Lower lobe of right lung (tissue), 2 donors: ENCODE measurements around the gene TRANK1. TPM values are rescaled to one million over a fixed set of nuclear protein-coding genes. Genes with fewer than 3 reads are reported as not detected.
"Not testable (repeated sequence)": the region's sequence is repeated elsewhere in the genome, so short reads cannot be mapped to it uniquely, and the experiment has no call there.

Source experiments
- ATAC-seq, 2 donors: fragments of 200-7000 bp; cut with Tn5 transposase; one replicate each; pipeline ENCODE4 v1.9.1; 2020 to 2022; ENCODE audit warnings: mild to moderate bottlenecking in 2 of 2, moderate library complexity in 2 of 2
- DNase-seq: peaks from one replicate; pipeline ENCODE4 v3.0.0-alpha.2; 2020
- H3K27ac ChIP-seq: fragments of 200-600 bp; one replicate; pipeline ENCODE4 v1.8.0; 2022
- H3K27me3 ChIP-seq: fragments of 200-600 bp; one replicate; pipeline ENCODE4 v1.8.0; 2022; ENCODE audit warnings: low read depth
- H3K36me3 ChIP-seq: fragments of 200-600 bp; one replicate; pipeline ENCODE4 v1.8.0; 2022; ENCODE audit warnings: mild to moderate bottlenecking
- H3K4me1 ChIP-seq: fragments of 200-600 bp; one replicate; pipeline ENCODE4 v1.8.0; 2022
- H3K4me3 ChIP-seq: fragments of 200-600 bp; one replicate; pipeline ENCODE4 v1.8.0; 2022; ENCODE audit warnings: mild to moderate bottlenecking
- H3K9me3 ChIP-seq: fragments of 200-600 bp; one replicate; pipeline ENCODE4 v1.8.0; 2022
- CTCF ChIP-seq: fragments of 200-600 bp; IDR thresholded peaks from one replicate; pipeline ENCODE4 v1.8.0; 2022; ENCODE audit warnings: antibody characterized with exemption, mild to moderate bottlenecking
- intact Hi-C: fragments of 100-400 bp; cut with DNase I; formaldehyde crosslinking; loops from one replicate; pipeline ENCODE4 v1.11.0; 2022
- total RNA-seq: library from RNA; stranded (reverse); fragmentation: NEBNext Ultra II Directional; extraction: Animal tissue kit (Norgen Biotek cat#: 25700); gene quantifications from one replicate; pipeline ENCODE4 v1.2.1, GENCODE V29; 2021
- donor health status: DM: no; HTN: yes; CAD: no; lungs with severe emphysema.

TRANK1 gene
- total RNA-seq, 1 donor from 2014 or later, result 36.9 TPM

GRCh38 chr3:36964331-36964730 is 19.5 kb upstream of the TRANK1 start:
- Histone ChIP-seq H3K9me3 (no peaks in the 10 kb centered on the region), H3K27ac (no peak overlapping the region), H3K27me3 (no peaks in the 10 kb centered on the region), H3K4me1 (peaks cover 16% of the 10 kb centered on the region), H3K4me3 (no peak overlapping the region), H3K36me3 (no peaks in the 10 kb centered on the region)
- intact Hi-C loops, result no loop called here
- DNase-seq, result no peak
- TF ChIP-seq CTCF, result no peak
- ATAC-seq, result no peak

DNA sequence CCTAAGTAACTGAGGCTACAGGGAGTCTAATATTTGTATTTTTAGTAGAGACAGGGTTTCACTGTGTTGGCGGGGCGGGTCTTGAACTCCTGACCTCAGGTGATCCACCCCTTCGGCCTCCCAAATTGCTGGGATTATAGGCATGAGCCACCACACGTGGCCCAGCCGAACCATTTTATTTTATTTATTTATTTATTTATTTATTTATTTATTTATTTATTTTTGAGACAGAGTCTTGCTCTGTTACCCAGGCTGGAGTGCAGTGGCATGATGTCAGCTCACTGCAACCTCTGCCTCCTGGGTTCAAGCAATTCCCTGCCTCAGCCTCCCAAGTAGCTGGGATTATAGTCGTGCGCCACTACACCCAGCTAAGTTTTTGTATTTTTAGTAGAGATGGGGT is 18.2 kb upstream of the TRANK1 start:
- H3K4me3 ChIP-seq, H3K27ac ChIP-seq, intact Hi-C loops, H3K36me3 ChIP-seq, H3K9me3 ChIP-seq, H3K27me3 ChIP-seq, DNase-seq, ATAC-seq: not testable (repeated sequence)
- peaks cover 30% of the 10 kb centered on the region for H3K4me1 ChIP-seq

GRCh38 chr3:36960502-36960901 is 15.6 kb upstream of the TRANK1 start:
- Histone ChIP-seq H3K27me3 (no peaks in the 10 kb centered on the region), H3K9me3 (no peaks in the 10 kb centered on the region), H3K36me3 (no peaks in the 10 kb centered on the region), H3K27ac (no peak overlapping the region), H3K4me1 (peaks cover 22% of the 10 kb centered on the region), H3K4me3 (no peak overlapping the region)
- ATAC-seq, result no peak
- DNase-seq, result no peak
- TF ChIP-seq CTCF, result no peak
- intact Hi-C loops, result no loop called here

- TF ChIP-seq CTCF, result no peak
- peaks cover 18% of the 10 kb centered on the region for H3K4me1 ChIP-seq
- H3K27ac ChIP-seq, result peak overlapping the region; percentile 13
- no peaks in the 10 kb centered on the region for H3K36me3 ChIP-seq
- ATAC-seq, result peak in 1 of 2 donors; percentile 51
- no peaks in the 10 kb centered on the region for H3K27me3 ChIP-seq
- intact Hi-C loops, result no loop called here
- no peak for DNase-seq
- H3K4me3 ChIP-seq, result no peak overlapping the region
- H3K9me3 ChIP-seq, result no peaks in the 10 kb centered on the region
Measured at GRCh38 chr3:36959821-36960220, 15.0 kb upstream of the TRANK1 start.

- peaks cover 16% of the 10 kb centered on the region for H3K4me1 ChIP-seq
- DNase-seq (no peak), ATAC-seq (peak in 1 of 2 donors; percentile 22)
- no peaks in the 10 kb centered on the region for H3K27me3 ChIP-seq
- no peaks in the 10 kb centered on the region for H3K36me3 ChIP-seq
- no peak overlapping the region for H3K27ac ChIP-seq
- H3K9me3 ChIP-seq, result no peaks in the 10 kb centered on the region
- TF ChIP-seq CTCF, result no peak
- no peak overlapping the region for H3K4me3 ChIP-seq
- intact Hi-C loops, result no loop called here
Measured at GRCh38 chr3:36957862-36958686, 13.2 kb upstream of the TRANK1 start.

- H3K27me3 ChIP-seq, result no peaks in the 10 kb centered on the region
- no peaks in the 10 kb centered on the region for H3K9me3 ChIP-seq
- no peaks in the 10 kb centered on the region for H3K36me3 ChIP-seq
- H3K4me1 ChIP-seq, result peaks cover 16% of the 10 kb centered on the region
- no peak for TF ChIP-seq CTCF
- intact Hi-C loops, result no loop called here
- DNase-seq, result no peak
- no peak overlapping the region for H3K27ac ChIP-seq
- ATAC-seq, result no peak
- no peak overlapping the region for H3K4me3 ChIP-seq
Measured at GRCh38 chr3:36957063-36957462, 12.2 kb upstream of the TRANK1 start.
